Erythroblast (primary cell): ENCODE measurements around the gene IST1.

Experiments used
- DNase-seq, 2 experiments: peaks; one replicate each; lab custom pipeline; 2025; lab: John Stamatoyannopoulos, UW
- GATA1 ChIP-seq: IDR thresholded peaks from 2 replicates; pipeline ENCODE4 v1.6.1; 2011; ENCODE audit warnings: low read depth, mild to moderate bottlenecking, control low read depth, low read length, moderate library complexity
- POLR2A ChIP-seq: IDR thresholded peaks from 2 replicates; pipeline ENCODE4 v1.6.1; 2011; ENCODE audit warnings: mild to moderate bottlenecking, low read length

Gene IST1

DNA sequence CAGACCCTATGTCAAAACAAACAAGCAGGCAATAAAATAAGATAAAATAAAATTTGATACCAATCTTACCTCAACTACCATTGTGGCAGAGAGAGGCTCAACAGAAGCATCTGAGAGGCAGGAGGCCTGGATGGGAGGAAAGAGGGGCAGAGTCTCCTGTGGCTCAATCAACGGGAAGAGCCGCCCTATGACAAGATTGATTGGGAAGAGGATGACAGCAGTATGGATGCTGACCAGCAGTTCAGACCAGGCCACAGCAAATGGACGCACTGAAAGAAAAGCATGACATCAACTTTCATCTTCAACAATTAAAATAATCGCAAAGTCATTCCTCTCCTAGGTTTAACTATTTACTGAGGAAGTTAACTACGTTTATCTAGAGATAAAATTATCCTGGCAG lies 57.5 kb downstream of the IST1 start:
- DNase-seq, result no peak
- no peak for TF ChIP-seq GATA1
- no peak for TF ChIP-seq POLR2A

- TF ChIP-seq POLR2A (no peak), GATA1 (no peak)
- DNase-seq, result no peak
Observed at GRCh38 chr16:71954180-71954579, 58.8 kb downstream of the IST1 start.

DNA sequence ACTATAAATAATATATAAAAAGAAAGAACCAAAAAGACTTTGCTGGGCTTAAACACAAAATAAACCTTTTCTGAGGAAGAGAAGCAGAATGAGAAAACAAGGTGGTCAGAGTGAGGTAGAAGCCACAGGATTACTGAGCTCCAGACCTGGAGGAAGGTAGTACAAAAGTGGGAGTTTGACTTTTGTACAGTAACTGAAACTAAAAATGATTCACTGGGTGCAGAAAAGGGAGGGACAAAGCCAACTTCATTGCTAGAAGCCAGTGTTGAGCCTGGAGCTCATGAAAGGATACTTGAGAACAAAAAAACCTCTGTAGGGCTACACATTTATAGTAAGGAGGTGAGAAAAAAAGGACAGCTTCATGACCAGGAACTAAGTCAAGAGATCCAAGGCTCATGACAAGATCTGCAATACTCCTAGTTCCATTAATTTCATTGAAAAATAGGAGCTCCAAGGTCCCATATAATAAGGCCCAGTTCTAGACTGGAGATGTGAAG lies 59.4 kb downstream of the IST1 start:
- DNase-seq, result no peak
- TF ChIP-seq POLR2A (no peak), GATA1 (no peak)

- TF ChIP-seq POLR2A, result no peak
- no peak for TF ChIP-seq GATA1
- DNase-seq, result no peak
Observed at GRCh38 chr16:71956486-71956885, 61.2 kb downstream of the IST1 start.

DNA sequence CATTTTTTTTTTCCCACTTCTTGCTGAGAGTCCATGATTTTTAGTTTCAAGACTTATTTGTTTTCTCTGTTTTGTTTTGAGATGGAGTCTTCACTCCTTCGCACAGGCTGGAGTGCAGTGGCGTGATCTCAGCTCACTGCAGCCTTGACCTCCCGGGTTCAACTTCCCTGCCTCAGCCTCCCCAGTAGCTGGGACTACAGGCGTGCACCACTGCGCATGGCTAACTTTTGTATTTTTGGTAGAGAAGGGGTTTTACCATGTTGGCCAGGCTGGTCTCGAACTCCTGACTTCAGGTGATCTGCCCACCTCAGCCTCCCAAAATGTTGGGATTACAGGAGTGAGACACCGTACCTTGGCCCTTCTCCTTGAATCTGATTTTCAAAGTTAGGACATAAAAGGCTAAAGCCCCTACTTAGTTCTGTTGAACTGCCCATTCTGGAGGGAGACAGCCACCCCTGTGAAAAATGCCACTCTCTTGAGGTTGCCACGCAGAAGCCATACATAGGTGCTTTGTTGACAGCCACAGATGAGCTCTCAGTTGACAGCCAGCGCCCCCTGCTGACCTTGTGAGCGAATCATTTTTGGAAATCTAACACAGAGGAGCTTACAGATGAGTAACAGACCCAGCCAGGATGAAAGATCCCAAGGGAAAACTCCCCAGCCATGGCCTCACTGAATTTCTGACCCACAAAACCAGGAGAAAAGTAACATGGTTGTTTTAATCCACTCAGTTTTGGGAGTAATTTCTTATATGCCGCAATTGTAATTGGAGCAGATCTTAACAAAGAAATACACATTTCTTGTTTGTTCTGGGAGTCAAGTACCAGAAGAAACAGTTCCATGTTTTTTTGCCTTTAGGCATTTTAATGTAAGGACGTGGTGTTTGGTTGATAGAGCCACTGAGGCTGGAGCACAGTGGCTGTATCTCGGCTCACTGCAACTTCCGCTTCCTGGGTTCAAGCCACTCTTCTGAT lies 66.0 kb downstream of the IST1 start:
- TF ChIP-seq GATA1 (no peak), POLR2A (no peak)
- peak; percentile 75 to 86 for DNase-seq

- TF ChIP-seq GATA1, result no peak
- TF ChIP-seq POLR2A, result no peak
- no peak for DNase-seq
Observed at GRCh38 chr16:71963125-71963875, 68.0 kb downstream of the IST1 start.

DNA sequence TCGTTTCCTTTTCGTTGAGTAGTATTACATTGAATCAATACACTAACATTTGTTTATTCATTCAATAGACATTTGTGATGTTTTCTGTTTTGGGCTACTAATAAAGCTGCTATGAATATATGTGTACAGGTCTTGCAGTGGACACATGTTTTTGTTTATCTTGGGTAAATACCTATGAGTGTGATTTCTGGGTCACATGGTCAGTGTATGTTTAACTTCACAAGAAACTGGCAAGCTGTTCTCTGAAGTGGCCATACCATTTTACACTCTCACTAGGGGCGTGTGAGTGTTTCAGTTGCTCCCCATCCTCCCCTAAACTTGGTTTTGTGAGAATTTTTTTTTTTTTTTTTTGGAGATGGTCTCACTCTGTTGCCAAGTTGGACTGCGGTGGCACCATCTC lies 69.9 kb downstream of the IST1 start:
- TF ChIP-seq POLR2A (no peak), GATA1 (no peak)
- DNase-seq, result no peak

GRCh38 chr16:71966932-71967331 lies 71.6 kb downstream of the IST1 start:
- TF ChIP-seq POLR2A (no peak), GATA1 (no peak)
- DNase-seq, result no peak

DNA sequence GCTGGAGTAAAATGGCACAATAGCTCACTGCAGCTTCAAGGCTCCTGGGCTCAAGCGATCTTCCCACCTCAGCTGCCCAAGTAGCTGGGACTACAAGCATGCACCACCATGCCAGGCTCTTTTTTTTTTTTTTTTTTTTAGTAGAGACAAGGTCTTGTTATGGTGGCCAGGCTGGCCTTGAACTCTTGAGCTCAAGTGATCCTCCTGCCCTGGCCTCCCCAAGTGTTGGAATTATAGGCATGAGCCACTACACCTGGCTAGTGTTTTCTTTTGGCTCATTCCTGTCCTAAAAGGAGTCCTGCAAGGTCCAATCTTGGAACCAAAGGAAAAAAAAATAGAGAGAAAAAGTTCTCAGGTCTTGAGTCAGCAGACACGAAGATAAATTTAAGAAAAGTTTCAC lies 74.0 kb downstream of the IST1 start:
- DNase-seq, result no peak
- TF ChIP-seq GATA1 (no peak), POLR2A (no peak)

- no peak for DNase-seq
- TF ChIP-seq GATA1, result no peak
- no peak for TF ChIP-seq POLR2A
Observed at GRCh38 chr16:71971571-71971970, 76.2 kb downstream of the IST1 start.

DNA sequence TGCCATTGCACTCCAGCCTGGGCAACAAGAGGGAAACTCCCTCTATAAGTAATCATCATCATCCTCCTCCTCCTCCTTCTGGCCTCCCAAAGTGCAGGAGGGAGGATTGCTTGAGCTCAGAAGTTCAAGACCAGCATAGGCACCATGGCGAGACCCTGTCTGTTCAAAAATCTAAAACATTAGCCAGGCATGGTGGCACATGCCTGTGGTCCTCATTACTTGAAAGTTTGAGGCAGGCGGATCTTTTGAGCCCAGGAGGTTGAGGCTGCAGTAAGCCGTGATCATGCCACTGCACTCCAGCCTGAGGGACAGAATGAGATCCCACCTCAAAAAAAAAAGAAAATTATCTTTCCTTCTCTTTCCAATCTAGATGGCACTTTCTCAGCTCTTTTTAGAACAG lies 77.0 kb downstream of the IST1 start:
- TF ChIP-seq GATA1, result no peak
- no peak for TF ChIP-seq POLR2A
- DNase-seq, result no peak

GRCh38 chr16:71973001-71973400 lies 77.7 kb downstream of the IST1 start:
- no peak for DNase-seq
- no peak for TF ChIP-seq GATA1
- no peak for TF ChIP-seq POLR2A

DNA sequence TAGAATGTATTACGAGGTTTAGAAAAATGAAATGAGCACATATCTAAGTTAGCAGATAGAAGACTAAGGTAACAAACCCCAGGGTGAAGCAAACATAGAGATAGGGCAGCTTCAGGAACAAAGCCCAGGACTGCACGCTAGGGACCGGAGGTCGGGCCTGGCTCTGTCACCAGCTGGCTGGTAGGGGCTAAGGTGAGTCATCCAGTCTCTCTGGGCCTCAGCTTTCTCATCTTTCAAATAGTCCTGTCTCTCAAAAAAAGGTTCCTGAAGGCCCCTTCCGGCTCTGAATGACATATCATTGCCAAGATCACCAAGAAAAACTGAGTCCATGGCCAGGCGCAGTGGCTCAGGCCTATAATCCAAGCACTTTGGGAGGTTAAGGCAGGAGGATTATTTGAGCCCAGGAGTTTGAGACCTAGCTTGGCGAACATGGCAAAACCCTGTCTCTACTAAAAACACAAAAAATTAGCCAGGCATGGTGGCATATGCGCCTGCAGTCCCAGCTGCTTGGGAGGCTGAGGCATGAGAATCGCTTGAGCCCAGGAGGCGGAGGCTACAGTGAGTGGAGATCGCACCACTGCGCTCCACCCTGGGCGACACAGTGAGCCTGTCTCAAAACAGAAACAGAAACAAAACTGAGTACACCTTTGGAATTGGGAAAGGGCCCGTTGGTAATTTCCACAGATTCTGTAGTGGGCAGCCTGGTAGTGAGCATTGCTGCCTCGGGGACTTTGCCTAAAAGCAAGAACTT lies 78.9 kb downstream of the IST1 start:
- DNase-seq, result no peak
- TF ChIP-seq GATA1 (no peak), POLR2A (no peak)
